GM19324 (cell line): ENCODE measurements around the gene ZEB1.
"Not testable (repeated sequence)": the region's sequence is repeated elsewhere in the genome, so short reads cannot be mapped to it uniquely, and the experiment has no call there.

ENCODE experiments used
- ATAC-seq: cut with Tn5 transposase; IDR thresholded peaks from one replicate; pipeline ENCODE4 v1.9.1; 2021; ENCODE audit warnings: mild to moderate bottlenecking, moderate library complexity; ENCODE audit not compliant: unreplicated experiment, low FRiP score

Gene ZEB1

GRCh38 chr10:31413325-31413724, 94.3 kb downstream of the ZEB1 start:
- ATAC-seq, result no peak

- ATAC-seq, result no peak
Observed at GRCh38 chr10:31418481-31418880, 99.5 kb downstream of the ZEB1 start.

- ATAC-seq, result no peak
Observed at GRCh38 chr10:31419394-31420063, 100.5 kb downstream of the ZEB1 start.

- ATAC-seq, result no peak
Observed at GRCh38 chr10:31421322-31421721, 102.3 kb downstream of the ZEB1 start.

GRCh38 chr10:31422634-31423033, 103.6 kb downstream of the ZEB1 start:
- no peak for ATAC-seq

- ATAC-seq, result no peak
Observed at GRCh38 chr10:31424473-31424872, 105.5 kb downstream of the ZEB1 start.

- no peak for ATAC-seq
Observed at GRCh38 chr10:31426401-31426800, 107.4 kb downstream of the ZEB1 start.

GRCh38 chr10:31427334-31427733, 108.3 kb downstream of the ZEB1 start:
- ATAC-seq, result not testable (repeated sequence)

GRCh38 chr10:31428499-31428898, 109.5 kb downstream of the ZEB1 start:
- not testable (repeated sequence) for ATAC-seq

- ATAC-seq, result no peak
Observed at GRCh38 chr10:31431021-31431420, 112.0 kb downstream of the ZEB1 start.

- no peak for ATAC-seq
Observed at GRCh38 chr10:31437959-31438358, 118.9 kb downstream of the ZEB1 start.

- no peak for ATAC-seq
Observed at GRCh38 chr10:31451766-31452165, 132.8 kb downstream of the ZEB1 start.

- ATAC-seq, result no peak
Observed at GRCh38 chr10:31456468-31456867, 137.5 kb downstream of the ZEB1 start.

GRCh38 chr10:31457858-31458257, 138.8 kb downstream of the ZEB1 start:
- no peak for ATAC-seq

GRCh38 chr10:31458974-31459373, 140.0 kb downstream of the ZEB1 start:
- no peak for ATAC-seq

GRCh38 chr10:31460242-31460641, 141.2 kb downstream of the ZEB1 start:
- ATAC-seq, result no peak

GRCh38 chr10:31464552-31464951, 145.5 kb downstream of the ZEB1 start:
- no peak for ATAC-seq

GRCh38 chr10:31466313-31466712, 147.3 kb downstream of the ZEB1 start:
- no peak for ATAC-seq

GRCh38 chr10:31467791-31468535, 148.9 kb downstream of the ZEB1 start:
- no peak for ATAC-seq

GRCh38 chr10:31468536-31468859, 149.5 kb downstream of the ZEB1 start:
- no peak for ATAC-seq

- ATAC-seq, result no peak
Observed at GRCh38 chr10:31475519-31475918, 156.5 kb downstream of the ZEB1 start.

- ATAC-seq, result no peak
Observed at GRCh38 chr10:31476088-31476487, 157.1 kb downstream of the ZEB1 start.
